ENCODE results near the gene EFNB2. TPM values are rescaled to one million over a fixed set of nuclear protein-coding genes. Genes with fewer than 3 reads are reported as not detected.

Gene EFNB2
- total RNA-seq, 1 experiment from 2014 or later: 17.5 TPM

DNA sequence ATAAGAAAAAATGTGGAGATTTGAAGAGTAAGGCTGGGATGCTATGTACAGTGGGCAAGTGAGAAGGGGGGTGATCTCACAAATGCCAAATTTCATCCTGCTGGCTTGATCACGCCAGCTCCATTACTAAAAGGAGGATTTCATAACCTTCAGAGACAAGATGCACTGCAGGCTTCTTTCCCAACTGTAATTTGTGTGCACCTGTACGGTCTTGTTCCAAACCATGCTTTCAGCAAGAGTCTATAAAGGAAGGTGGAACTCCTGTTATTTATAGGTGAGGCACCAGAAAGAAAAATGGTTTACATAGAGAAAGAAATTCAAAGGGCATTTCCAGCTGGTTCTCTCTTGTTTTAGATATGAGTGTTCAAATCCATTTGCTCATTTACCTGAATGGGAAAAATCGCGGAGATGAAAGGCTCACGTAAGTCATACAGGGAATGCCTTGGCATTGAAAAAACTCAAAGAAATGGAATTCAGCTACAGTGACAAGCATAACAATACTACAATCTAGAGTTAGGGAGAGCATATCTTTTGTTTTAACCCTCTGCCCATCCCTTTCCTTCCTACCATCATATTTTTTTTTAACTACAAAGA, 13.3 kb downstream of the EFNB2 start:
- Histone ChIP-seq H3K4me3 (peak overlapping the region; percentile 41; the same call in 1 of the 2 replicates), H3K27me3 (ENCODE audit: insufficient read depth, low read depth) (no peaks in the 10 kb centered on the region), H4K20me1 (ENCODE audit: insufficient read depth) (peaks cover 21% of the 10 kb centered on the region; the same call in 1 of the 2 replicates), H3K4me1 (replicated peaks; ENCODE audit: insufficient read depth) (peaks cover 66% of the 10 kb centered on the region), H3F3A (ENCODE audit: insufficient read depth, low read depth) (peaks cover 40% of the 10 kb centered on the region), H3K27ac (peak overlapping the region; percentile 79), H3K4me2 (peak overlapping the region; percentile 85), H3K79me2 (ENCODE audit: low read depth) (peaks cover 99% of the 10 kb centered on the region), H3K36me3 (ENCODE audit: low read depth) (peaks cover 21% of the 10 kb centered on the region; the same call in 1 of the 2 replicates), H2AFZ (no peak overlapping the region), H3K9me3 (ENCODE audit: insufficient read depth, low read depth) (peaks cover 4% of the 10 kb centered on the region; the same call in 1 of the 2 replicates), H3K9me2 (ENCODE audit: insufficient read depth) (no peaks in the 10 kb centered on the region)
- TF ChIP-seq, protein P1, sequence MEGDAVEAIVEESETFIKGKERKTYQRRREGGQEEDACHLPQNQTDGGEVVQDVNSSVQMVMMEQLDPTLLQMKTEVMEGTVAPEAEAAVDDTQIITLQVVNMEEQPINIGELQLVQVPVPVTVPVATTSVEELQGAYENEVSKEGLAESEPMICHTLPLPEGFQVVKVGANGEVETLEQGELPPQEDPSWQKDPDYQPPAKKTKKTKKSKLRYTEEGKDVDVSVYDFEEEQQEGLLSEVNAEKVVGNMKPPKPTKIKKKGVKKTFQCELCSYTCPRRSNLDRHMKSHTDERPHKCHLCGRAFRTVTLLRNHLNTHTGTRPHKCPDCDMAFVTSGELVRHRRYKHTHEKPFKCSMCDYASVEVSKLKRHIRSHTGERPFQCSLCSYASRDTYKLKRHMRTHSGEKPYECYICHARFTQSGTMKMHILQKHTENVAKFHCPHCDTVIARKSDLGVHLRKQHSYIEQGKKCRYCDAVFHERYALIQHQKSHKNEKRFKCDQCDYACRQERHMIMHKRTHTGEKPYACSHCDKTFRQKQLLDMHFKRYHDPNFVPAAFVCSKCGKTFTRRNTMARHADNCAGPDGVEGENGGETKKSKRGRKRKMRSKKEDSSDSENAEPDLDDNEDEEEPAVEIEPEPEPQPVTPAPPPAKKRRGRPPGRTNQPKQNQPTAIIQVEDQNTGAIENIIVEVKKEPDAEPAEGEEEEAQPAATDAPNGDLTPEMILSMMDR (conservative IDR thresholded peaks at IDR 0.05): no peak
- TF ChIP-seq EZH2 (IDR thresholded peaks at IDR 0.05; ENCODE audit: low read depth): no peak
- POLR2A ChIA-PET (ENCODE audit: unreplicated experiment): no interaction called here
- CTCF ChIA-PET: interaction anchor here (0.9 kb wide), 1 partner anchor 396 kb away, joined by 4 read pairs; no protein-coding TSS in a partner anchor
- no peak for DNase-seq
- BruUV-seq (replicated peaks): no TSS peak
- intact Hi-C loops (cut with micrococcal nuclease; ENCODE audit: unreplicated experiment): no loop called here

GRCh38 chr13:106521095-106521799, 14.2 kb downstream of the EFNB2 start:
- BruUV-seq (replicated peaks): no TSS peak

More at GRCh38 chr13:106521095-106521799, 14.2 kb downstream of the EFNB2 start:
- Histone ChIP-seq H3K27ac (peak overlapping the region; percentile 79), H3K4me1 (replicated peaks; ENCODE audit: insufficient read depth) (peaks cover 64% of the 10 kb centered on the region), H3K9me3 (ENCODE audit: insufficient read depth, low read depth) (peaks cover 4% of the 10 kb centered on the region; the same call in 1 of the 2 replicates), H3K4me3 (peak overlapping the region; percentile 41; the same call in 1 of the 2 replicates), H3K4me2 (peak overlapping the region; percentile 85), H3K36me3 (ENCODE audit: low read depth) (peaks cover 24% of the 10 kb centered on the region; the same call in 1 of the 2 replicates), H2AFZ (no peak overlapping the region), H4K20me1 (ENCODE audit: insufficient read depth) (peaks cover 21% of the 10 kb centered on the region; the same call in 1 of the 2 replicates), H3K79me2 (ENCODE audit: low read depth) (peaks cover 100% of the 10 kb centered on the region), H3K9me2 (ENCODE audit: insufficient read depth) (no peaks in the 10 kb centered on the region), H3F3A (ENCODE audit: insufficient read depth, low read depth) (peaks cover 40% of the 10 kb centered on the region), H3K27me3 (ENCODE audit: insufficient read depth, low read depth) (no peaks in the 10 kb centered on the region)
- no peak for TF ChIP-seq EZH2 (IDR thresholded peaks at IDR 0.05; ENCODE audit: low read depth)
- TF ChIP-seq, protein P1 (conservative IDR thresholded peaks at IDR 0.05): no peak
- POLR2A ChIA-PET (ENCODE audit: unreplicated experiment): no interaction called here
- peak; percentile 40 to 86 for DNase-seq
- intact Hi-C loops (cut with micrococcal nuclease; ENCODE audit: unreplicated experiment): loop anchor here (2.0 kb wide), 1 partner anchor 420 kb away; no protein-coding TSS in a partner anchor
- CTCF ChIA-PET: interaction anchor here (0.6 kb wide), 1 partner anchor 21 kb away, joined by 4 read pairs; no protein-coding TSS in a partner anchor
